ENCODE results near the gene TP53.
A peak's percentile ranks its signal among the peaks of the same experiment; 100 is the strongest.

TP53 gene

GRCh38 chr17:7687072-7687907 lies at the start of gene TP53:
Gene TP53 (minus strand): TSS chr17:7687490. CDS start chr17:7676594, 10,896 bp downstream.
- peaks cover 46% of the 10 kb centered on the region for H3K4me1 Mint-ChIP-seq
- peak within 1 kb of the TSS; percentile 98 for H3K27ac Mint-ChIP-seq
- CTCF ChIA-PET: interaction anchor here (0.6 to 4.1 kb wide), 25 partner anchors 14 to 357 kb away, joined by 3 to 60 read pairs (median 6); partner anchors contain the start of genes FXR2, MPDU1, SAT2 and SENP3
- peak; percentile 94 for DNase-seq
- no peaks in the 10 kb centered on the region for H3K9me3 Mint-ChIP-seq
- H3K27me3 Mint-ChIP-seq: peaks cover 5% of the 10 kb centered on the region
- peaks cover 26% of the 10 kb centered on the region for H3K36me3 Mint-ChIP-seq
- H3K4me3 Mint-ChIP-seq: peak within 1 kb of the TSS; percentile 93

GRCh38 chr17:7732981-7733539 lies 45.8 kb upstream of the TP53 start:
- Mint-ChIP-seq H3K27ac (no peak overlapping the region), H3K9me3 (no peaks in the 10 kb centered on the region), H3K4me3 (no peak overlapping the region), H3K4me1 (no peaks in the 10 kb centered on the region), H3K27me3 (peaks cover 32% of the 10 kb centered on the region), H3K36me3 (no peaks in the 10 kb centered on the region)
- CTCF ChIA-PET: no interaction called here
- DNase-seq: no peak

- DNase-seq: no peak
- Mint-ChIP-seq H3K27ac (no peak overlapping the region), H3K4me3 (no peak overlapping the region), H3K4me1 (no peaks in the 10 kb centered on the region), H3K27me3 (peaks cover 29% of the 10 kb centered on the region), H3K36me3 (no peaks in the 10 kb centered on the region), H3K9me3 (no peaks in the 10 kb centered on the region)
- CTCF ChIA-PET: interaction anchor here (3.1 kb wide), 1 partner anchor 14 kb away, joined by 11 read pairs; no protein-coding TSS in a partner anchor
Observed at GRCh38 chr17:7729816-7730215, 42.5 kb upstream of the TP53 start.

- Mint-ChIP-seq H3K27me3 (peaks cover 29% of the 10 kb centered on the region), H3K36me3 (no peaks in the 10 kb centered on the region), H3K9me3 (no peaks in the 10 kb centered on the region), H3K4me3 (no peak overlapping the region), H3K4me1 (no peaks in the 10 kb centered on the region), H3K27ac (no peak overlapping the region)
- CTCF ChIA-PET: interaction anchor here (1.0 kb wide), 1 partner anchor 16 kb away, joined by 3 read pairs; no protein-coding TSS in a partner anchor
- no peak for DNase-seq
Observed at GRCh38 chr17:7727886-7728285, 40.6 kb upstream of the TP53 start.

- no peaks in the 10 kb centered on the region for H3K36me3 Mint-ChIP-seq
- no peak for DNase-seq
- CTCF ChIA-PET: no interaction called here
- H3K4me1 Mint-ChIP-seq: peaks cover 19% of the 10 kb centered on the region
- no peak overlapping the region for H3K27ac Mint-ChIP-seq
- peaks cover 70% of the 10 kb centered on the region for H3K27me3 Mint-ChIP-seq
- H3K4me3 Mint-ChIP-seq: no peak overlapping the region
- H3K9me3 Mint-ChIP-seq: no peaks in the 10 kb centered on the region
Observed at GRCh38 chr17:7721612-7722011, 34.3 kb upstream of the TP53 start.

GRCh38 chr17:7720125-7720524 lies 32.8 kb upstream of the TP53 start:
- H3K27me3 Mint-ChIP-seq: peaks cover 85% of the 10 kb centered on the region

GRCh38 chr17:7719661-7720060 lies 32.4 kb upstream of the TP53 start:
- CTCF ChIA-PET: no interaction called here

More at GRCh38 chr17:7720125-7720524, 32.8 kb upstream of the TP53 start:
- Mint-ChIP-seq H3K4me1 (peaks cover 22% of the 10 kb centered on the region), H3K27ac (no peak overlapping the region), H3K36me3 (no peaks in the 10 kb centered on the region), H3K9me3 (no peaks in the 10 kb centered on the region), H3K4me3 (no peak overlapping the region)
- CTCF ChIA-PET: interaction anchor here (0.9 kb wide), 1 partner anchor 101 kb away, joined by 4 read pairs; no protein-coding TSS in a partner anchor
- DNase-seq: no peak

GRCh38 chr17:7717756-7718350 lies 30.6 kb upstream of the TP53 start:
- Mint-ChIP-seq H3K4me3 (peak overlapping the region; percentile 51), H3K27ac (peak overlapping the region; percentile 19), H3K27me3 (peaks cover 98% of the 10 kb centered on the region), H3K9me3 (no peaks in the 10 kb centered on the region), H3K4me1 (peaks cover 27% of the 10 kb centered on the region), H3K36me3 (no peaks in the 10 kb centered on the region)
- CTCF ChIA-PET: interaction anchor here (1.2 to 2.4 kb wide), 3 partner anchors 86 to 203 kb away, joined by 3 to 8 read pairs (median 5); no protein-coding TSS in a partner anchor
- DNase-seq: peak; percentile 76

More at GRCh38 chr17:7719661-7720060, 32.4 kb upstream of the TP53 start:
- Mint-ChIP-seq H3K4me3 (no peak overlapping the region), H3K4me1 (peaks cover 22% of the 10 kb centered on the region), H3K27ac (no peak overlapping the region), H3K9me3 (no peaks in the 10 kb centered on the region), H3K36me3 (no peaks in the 10 kb centered on the region), H3K27me3 (peaks cover 90% of the 10 kb centered on the region)
- no peak for DNase-seq

- H3K27me3 Mint-ChIP-seq: peaks cover 99% of the 10 kb centered on the region
- peak; percentile 57 for DNase-seq
- peak within 1 kb of the TSS; percentile 19 for H3K27ac Mint-ChIP-seq
- H3K4me3 Mint-ChIP-seq: peak within 1 kb of the TSS; percentile 67
- no peaks in the 10 kb centered on the region for H3K36me3 Mint-ChIP-seq
- CTCF ChIA-PET: interaction anchor here (1.2 to 2.4 kb wide), 4 partner anchors 10 to 203 kb away, joined by 3 to 8 read pairs (median 6); no protein-coding TSS in a partner anchor
- H3K4me1 Mint-ChIP-seq: peaks cover 33% of the 10 kb centered on the region
- H3K9me3 Mint-ChIP-seq: no peaks in the 10 kb centered on the region
Observed at GRCh38 chr17:7716901-7717755, 29.8 kb upstream of the TP53 start, which contains the start of gene DNAH2. Gene DNAH2 (plus strand): TSS chr17:7717744. CDS start chr17:7719735, 1,991 bp downstream.

GRCh38 chr17:7715936-7716886 lies 28.9 kb upstream of the TP53 start:
- H3K9me3 Mint-ChIP-seq: no peaks in the 10 kb centered on the region
- DNase-seq: no peak
- no peak overlapping the region for H3K27ac Mint-ChIP-seq
- peaks cover 36% of the 10 kb centered on the region for H3K4me1 Mint-ChIP-seq
- H3K27me3 Mint-ChIP-seq: peaks cover 99% of the 10 kb centered on the region
- no peaks in the 10 kb centered on the region for H3K36me3 Mint-ChIP-seq
- H3K4me3 Mint-ChIP-seq: peak overlapping the region; percentile 56
- CTCF ChIA-PET: interaction anchor here (1.4 to 2.4 kb wide), 3 partner anchors 9 to 202 kb away, joined by 5 to 8 read pairs (median 7); no protein-coding TSS in a partner anchor

- Mint-ChIP-seq H3K4me3 (no peak overlapping the region), H3K4me1 (peaks cover 46% of the 10 kb centered on the region), H3K27me3 (peaks cover 96% of the 10 kb centered on the region), H3K27ac (no peak overlapping the region), H3K9me3 (no peaks in the 10 kb centered on the region), H3K36me3 (no peaks in the 10 kb centered on the region)
- no peak for DNase-seq
- CTCF ChIA-PET: interaction anchor here (2.0 kb wide), 1 partner anchor 28 kb away, joined by 5 read pairs; the partner anchor contains the start of gene TP53
Observed at GRCh38 chr17:7714721-7715594, 27.7 kb upstream of the TP53 start.

GRCh38 chr17:7713782-7714181 lies 26.5 kb upstream of the TP53 start:
- Mint-ChIP-seq H3K4me1 (peaks cover 46% of the 10 kb centered on the region), H3K4me3 (no peak overlapping the region), H3K9me3 (no peaks in the 10 kb centered on the region), H3K27ac (no peak overlapping the region), H3K36me3 (no peaks in the 10 kb centered on the region), H3K27me3 (peaks cover 93% of the 10 kb centered on the region)
- CTCF ChIA-PET: interaction anchor here (0.7 to 2.0 kb wide), 2 partner anchors 26 to 344 kb away, joined by 3 to 5 read pairs; partner anchors contain the start of gene TP53
- no peak for DNase-seq

Data from activated naive CD4-positive, alpha-beta T cell treated with anti-CD3 and anti-CD28 coated beads, Interleukin-2, amount 10 ng/mL, durations not matched to agents 7 days and 5 days (primary cell).